MCF 10A (cell line): ENCODE results near the gene NIM1K. TPM values are rescaled to one million over a fixed set of nuclear protein-coding genes. Genes with fewer than 3 reads are reported as not detected.
"Not testable (repeated sequence)": the region's sequence is repeated elsewhere in the genome, so short reads cannot be mapped to it uniquely, and the experiment has no call there.

Experiments
- BruUV-seq: library from RNA; stranded (reverse); fragments of 400-500 nt; replicated peaks from 2 replicates; lab custom pipeline; 2021; lab: Mats Ljungman, UMichigan
- CTCF ChIA-PET: fragments of 300-600 bp; sonication (Branson Sonifier 250); formaldehyde crosslinking; extraction: SDS; loops from one replicate; lab custom pipeline; 2021; ENCODE audit warnings: antibody characterized with exemption, inconsistent platforms; lab: Yijun Ruan, JAX
- POLR2A ChIA-PET: fragments of 300-600, 350-650 bp; sonication (Branson Sonifier 250); formaldehyde crosslinking; extraction: SDS; loops from one replicate; lab custom pipeline; 2020; ENCODE audit warnings: antibody characterized with exemption, inconsistent platforms; lab: Yijun Ruan, JAX
- DNase-seq: peaks from one replicate; pipeline ENCODE4 v3.0.0-alpha.2; 2018; ENCODE audit not compliant: unreplicated experiment
- H3K27ac Mint-ChIP-seq: one replicate; pipeline ENCODE4 v1.8.0; 2022; ENCODE audit warnings: mild to moderate bottlenecking, low read depth, mixed read lengths; ENCODE audit not compliant: unreplicated experiment
- H3K27me3 Mint-ChIP-seq: one replicate; pipeline ENCODE4 v1.8.0; 2022; ENCODE audit warnings: mixed read lengths; ENCODE audit not compliant: insufficient read depth, unreplicated experiment
- H3K36me3 Mint-ChIP-seq: one replicate; pipeline ENCODE4 v1.8.0; 2022; ENCODE audit warnings: mild to moderate bottlenecking, moderate library complexity, mixed read lengths; ENCODE audit not compliant: insufficient read depth, unreplicated experiment
- H3K4me1 Mint-ChIP-seq: one replicate; pipeline ENCODE4 v1.8.0; 2022; ENCODE audit warnings: mixed read lengths; ENCODE audit not compliant: insufficient read depth, unreplicated experiment
- H3K4me3 Mint-ChIP-seq: one replicate; pipeline ENCODE4 v1.8.0; 2022; ENCODE audit warnings: mild to moderate bottlenecking, moderate library complexity, mixed read lengths; ENCODE audit not compliant: unreplicated experiment
- H3K9me3 Mint-ChIP-seq: one replicate; pipeline ENCODE4 v1.8.0; 2022; ENCODE audit warnings: mixed read lengths; ENCODE audit not compliant: unreplicated experiment
- CTCF ChIP-seq: fragments of 200-600 bp; IDR thresholded peaks from one replicate; pipeline ENCODE4 v1.8.0; 2022; ENCODE audit warnings: antibody characterized with exemption, mild to moderate bottlenecking; ENCODE audit not compliant: unreplicated experiment
- intact Hi-C: fragments of 100-400 bp; cut with micrococcal nuclease; formaldehyde crosslinking; loops from 2 replicates; pipeline ENCODE4 v1.14.1; 2022
- total RNA-seq: library from RNA; stranded (reverse); gene quantifications from 2 replicates; pipeline ENCODE4 v1.2.3, GENCODE V29; 2022

Gene NIM1K
- total RNA-seq, 1 experiment from 2014 or later: not detected

GRCh38 chr5:43258116-43258515 lies 66.1 kb downstream of the NIM1K start:
- H3K9me3 Mint-ChIP-seq: no peaks in the 10 kb centered on the region
- H3K4me1 Mint-ChIP-seq: no peaks in the 10 kb centered on the region
- ChIA-PET POLR2A (interaction anchor here (0.6 to 0.7 kb wide), 2 partner anchors 23 to 26 kb away, joined by 3 read pairs; no protein-coding TSS in a partner anchor), CTCF (interaction anchor here (0.6 to 0.7 kb wide), 2 partner anchors 10 to 1488 kb away, joined by 3 read pairs; no protein-coding TSS in a partner anchor)
- H3K36me3 Mint-ChIP-seq: no peaks in the 10 kb centered on the region
- no peak overlapping the region for H3K27ac Mint-ChIP-seq
- intact Hi-C loops: no loop called here
- no TSS peak for BruUV-seq
- no peak for DNase-seq
- no peak for TF ChIP-seq CTCF
- H3K27me3 Mint-ChIP-seq: peaks cover 58% of the 10 kb centered on the region
- no peak overlapping the region for H3K4me3 Mint-ChIP-seq

- BruUV-seq, H3K27ac Mint-ChIP-seq, H3K4me1 Mint-ChIP-seq, H3K36me3 Mint-ChIP-seq, DNase-seq, H3K4me3 Mint-ChIP-seq, intact Hi-C loops, POLR2A ChIA-PET, H3K9me3 Mint-ChIP-seq: not testable (repeated sequence)
- peaks cover 58% of the 10 kb centered on the region for H3K27me3 Mint-ChIP-seq
- CTCF ChIA-PET: interaction anchor here (0.6 to 1.2 kb wide), 2 partner anchors 8 to 43 kb away, joined by 3 read pairs; no protein-coding TSS in a partner anchor
Observed at GRCh38 chr5:43262269-43262668, 70.2 kb downstream of the NIM1K start.

GRCh38 chr5:43268188-43268820 lies 76.3 kb downstream of the NIM1K start:
- no peak overlapping the region for H3K4me3 Mint-ChIP-seq
- ChIA-PET CTCF (interaction anchor here (0.6 kb wide), 1 partner anchor 37 kb away, joined by 4 read pairs; no protein-coding TSS in a partner anchor), POLR2A (no interaction called here)
- DNase-seq: no peak
- no TSS peak for BruUV-seq
- H3K4me1 Mint-ChIP-seq: no peaks in the 10 kb centered on the region
- intact Hi-C loops: no loop called here
- H3K27ac Mint-ChIP-seq: no peak overlapping the region
- H3K9me3 Mint-ChIP-seq: peaks cover 6% of the 10 kb centered on the region
- H3K27me3 Mint-ChIP-seq: peaks cover 40% of the 10 kb centered on the region
- H3K36me3 Mint-ChIP-seq: no peaks in the 10 kb centered on the region
- TF ChIP-seq CTCF: no peak

GRCh38 chr5:43270645-43271044 lies 78.6 kb downstream of the NIM1K start:
- H3K27ac Mint-ChIP-seq: no peak overlapping the region
- H3K4me3 Mint-ChIP-seq: no peak overlapping the region
- intact Hi-C loops: no loop called here
- DNase-seq: no peak
- ChIA-PET POLR2A (no interaction called here), CTCF (interaction anchor here (0.6 to 0.9 kb wide), 3 partner anchors 9 to 337 kb away, joined by 3 to 7 read pairs (median 3); no protein-coding TSS in a partner anchor)
- BruUV-seq: no TSS peak
- H3K4me1 Mint-ChIP-seq: no peaks in the 10 kb centered on the region
- H3K36me3 Mint-ChIP-seq: no peaks in the 10 kb centered on the region
- peaks cover 6% of the 10 kb centered on the region for H3K9me3 Mint-ChIP-seq
- H3K27me3 Mint-ChIP-seq: peaks cover 17% of the 10 kb centered on the region
- TF ChIP-seq CTCF: no peak
